Peyer's patch (tissue), 4 donors: ENCODE results near the gene IDS.

Experiments
- POLR2A ChIP-seq, 2 donors: fragments of 450-650 bp; IDR thresholded peaks; one replicate each; pipeline ENCODE4 v1.5.1; 2017; ENCODE audit warnings: antibody characterized with exemption in 2 of 2, mild to moderate bottlenecking in 2 of 2, moderate library complexity in 2 of 2
- TF ChIP-seq, protein P1 (sequence below), 6 experiments: fragments of 450-650 bp in 4 of 6; fragments of 200-600 bp in 2 of 6; sonication (generic) in 1 of 6; IDR thresholded peaks; one replicate each; pipeline ENCODE4 v1.5.1; 2017 to 2019; ENCODE audit warnings: antibody characterized with exemption in 6 of 6, mild to moderate bottlenecking in 3 of 6, moderate library complexity in 1 of 6

DNA sequence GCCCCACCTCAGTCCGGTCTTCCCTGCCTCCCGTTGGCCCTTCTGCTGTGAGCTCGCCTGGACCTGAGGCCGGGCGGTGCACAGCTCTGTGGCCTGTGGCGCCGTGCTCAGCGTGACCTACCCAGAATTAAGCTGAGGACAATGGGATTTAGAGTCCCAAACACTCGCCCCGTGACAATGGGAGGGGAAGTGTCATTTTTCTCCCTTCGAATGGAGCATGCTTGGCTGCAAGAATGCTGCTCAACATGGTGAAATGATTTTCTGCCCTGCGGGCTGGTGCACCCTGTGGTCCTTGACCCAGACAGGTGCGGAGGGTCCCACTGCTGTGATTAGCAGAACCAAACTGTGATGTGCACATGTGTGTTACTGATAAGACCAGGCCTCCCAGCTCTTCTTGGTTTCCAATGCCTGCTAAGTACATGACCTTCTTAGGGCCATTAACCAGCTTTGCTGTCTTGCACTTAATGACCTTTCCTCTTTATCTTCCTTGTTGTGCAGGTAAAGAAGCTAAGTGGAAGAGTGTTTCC lies 36.5 kb upstream of the IDS start:
- TF ChIP-seq, protein P1, sequence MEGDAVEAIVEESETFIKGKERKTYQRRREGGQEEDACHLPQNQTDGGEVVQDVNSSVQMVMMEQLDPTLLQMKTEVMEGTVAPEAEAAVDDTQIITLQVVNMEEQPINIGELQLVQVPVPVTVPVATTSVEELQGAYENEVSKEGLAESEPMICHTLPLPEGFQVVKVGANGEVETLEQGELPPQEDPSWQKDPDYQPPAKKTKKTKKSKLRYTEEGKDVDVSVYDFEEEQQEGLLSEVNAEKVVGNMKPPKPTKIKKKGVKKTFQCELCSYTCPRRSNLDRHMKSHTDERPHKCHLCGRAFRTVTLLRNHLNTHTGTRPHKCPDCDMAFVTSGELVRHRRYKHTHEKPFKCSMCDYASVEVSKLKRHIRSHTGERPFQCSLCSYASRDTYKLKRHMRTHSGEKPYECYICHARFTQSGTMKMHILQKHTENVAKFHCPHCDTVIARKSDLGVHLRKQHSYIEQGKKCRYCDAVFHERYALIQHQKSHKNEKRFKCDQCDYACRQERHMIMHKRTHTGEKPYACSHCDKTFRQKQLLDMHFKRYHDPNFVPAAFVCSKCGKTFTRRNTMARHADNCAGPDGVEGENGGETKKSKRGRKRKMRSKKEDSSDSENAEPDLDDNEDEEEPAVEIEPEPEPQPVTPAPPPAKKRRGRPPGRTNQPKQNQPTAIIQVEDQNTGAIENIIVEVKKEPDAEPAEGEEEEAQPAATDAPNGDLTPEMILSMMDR (IDR thresholded peaks at IDR 0.05) = no peak
- TF ChIP-seq POLR2A (IDR thresholded peaks at IDR 0.05) = no peak
